Activated T-cell treated with anti-CD3 and anti-CD28 coated beads, Interleukin-2, amount 50 U/mL, for 24 hours (primary cell): ENCODE data around the gene NDUFA6.
"Not testable (repeated sequence)": the region's sequence is repeated elsewhere in the genome, so short reads cannot be mapped to it uniquely, and the experiment has no call there.

Source experiments
- DNase-seq: peaks from one replicate; pipeline ENCODE4 v3.0.0-alpha.2; 2020
- H3K27ac Mint-ChIP-seq: 2 replicates; pipeline ENCODE4 v1.8.0; 2020; ENCODE audit warnings: mild to moderate bottlenecking, mixed read lengths
- H3K27me3 Mint-ChIP-seq: 2 replicates; pipeline ENCODE4 v1.8.0; 2020; ENCODE audit warnings: mixed read lengths
- H3K36me3 Mint-ChIP-seq: 2 replicates; pipeline ENCODE4 v1.8.0; 2020; ENCODE audit warnings: low read depth, mixed read lengths
- H3K4me1 Mint-ChIP-seq: 2 replicates; pipeline ENCODE4 v1.8.0; 2020; ENCODE audit warnings: low read depth, mixed read lengths
- H3K4me3 Mint-ChIP-seq: 2 replicates; pipeline ENCODE4 v1.8.0; 2020; ENCODE audit warnings: mild to moderate bottlenecking, moderate library complexity, mixed read lengths
- H3K9me3 Mint-ChIP-seq: 2 replicates; pipeline ENCODE4 v1.8.0; 2020; ENCODE audit warnings: mixed read lengths

NDUFA6 gene

DNA sequence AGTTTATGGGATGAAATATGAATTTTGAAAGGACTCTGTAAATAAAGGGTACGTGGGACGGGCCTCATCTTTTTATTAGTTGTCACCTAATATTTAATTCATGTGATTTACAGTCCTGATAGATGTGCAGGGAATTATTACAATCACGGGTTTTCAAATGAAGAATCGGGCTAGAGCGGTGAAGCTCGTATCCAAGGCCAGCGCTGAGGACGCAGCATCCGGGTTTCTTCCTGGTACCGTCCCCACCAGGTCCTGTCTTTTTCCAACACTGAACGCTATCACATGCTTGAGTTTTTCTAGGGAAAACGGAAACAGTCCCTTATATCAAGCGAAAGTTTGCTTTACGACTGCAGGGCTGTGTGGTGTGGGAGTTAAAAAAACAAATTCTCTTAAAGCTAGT is 10.3 kb downstream of the NDUFA6 start:
- H3K9me3 Mint-ChIP-seq: no peaks in the 10 kb centered on the region
- no peak for DNase-seq

DNA sequence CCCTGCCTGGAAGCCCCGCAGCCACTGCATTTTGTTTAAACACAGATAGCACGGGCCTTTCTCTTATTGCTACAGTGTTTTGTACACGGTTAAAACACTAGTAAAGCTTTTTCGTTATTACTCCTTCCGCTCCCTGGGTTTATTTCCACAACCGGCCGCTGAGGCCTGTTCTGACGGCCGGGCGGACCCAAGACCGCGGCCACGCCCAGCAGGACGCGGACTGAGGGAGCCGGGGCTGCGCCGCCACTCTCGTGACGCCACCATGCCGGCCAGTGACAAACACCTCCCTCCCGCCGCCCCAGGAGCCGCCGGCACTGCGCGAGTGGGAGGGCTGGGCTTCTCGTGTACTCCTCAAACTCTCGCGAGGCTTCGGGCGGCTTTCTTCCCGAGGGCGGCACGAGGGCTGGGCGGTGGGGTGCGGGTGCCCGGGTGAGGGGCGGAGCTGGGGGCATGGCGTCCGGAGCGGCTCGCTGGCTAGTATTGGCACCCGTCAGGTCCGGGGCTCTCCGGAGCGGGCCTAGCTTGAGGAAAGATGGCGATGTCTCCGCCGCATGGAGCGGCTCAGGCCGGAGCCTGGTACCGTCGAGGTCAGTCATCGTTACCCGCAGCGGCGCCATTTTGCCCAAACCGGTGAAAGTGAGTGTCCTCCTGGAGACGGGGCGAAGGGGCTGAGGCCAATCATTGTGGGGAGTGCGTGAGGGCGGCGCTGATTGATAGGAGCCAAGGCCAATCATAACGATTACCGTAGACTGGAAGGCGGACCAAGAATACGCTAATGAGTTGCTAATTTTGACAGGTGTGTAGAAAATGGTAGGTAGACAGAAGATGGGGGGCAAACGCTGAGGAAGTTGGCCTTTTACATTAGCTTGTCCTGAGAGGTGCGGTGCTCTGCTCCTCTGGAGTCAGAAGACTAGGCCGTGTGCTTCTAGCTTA is 11.0 kb downstream of the NDUFA6 start, which contains the start of gene SMDT1:
TSS of gene SMDT1 (plus strand) at position 382 of the 933 bp plus-strand sequence. CDS start at position 451, 69 bp downstream.
- H3K27me3 Mint-ChIP-seq: no peaks in the 10 kb centered on the region
- H3K36me3 Mint-ChIP-seq: peaks cover 41% of the 10 kb centered on the region
- peaks cover 46% of the 10 kb centered on the region for H3K4me1 Mint-ChIP-seq
- H3K4me3 Mint-ChIP-seq: peak within 1 kb of the TSS; percentile 96
- no peaks in the 10 kb centered on the region for H3K9me3 Mint-ChIP-seq
- DNase-seq: peak; percentile 98
- peak within 1 kb of the TSS; percentile 99 for H3K27ac Mint-ChIP-seq

More for the DNA sequence above, 10.3 kb downstream of the NDUFA6 start:
- H3K27ac Mint-ChIP-seq: peak overlapping the region; percentile 99
- H3K4me3 Mint-ChIP-seq: peak overlapping the region; percentile 96
- no peaks in the 10 kb centered on the region for H3K27me3 Mint-ChIP-seq
- H3K36me3 Mint-ChIP-seq: peaks cover 48% of the 10 kb centered on the region
- H3K4me1 Mint-ChIP-seq: peaks cover 41% of the 10 kb centered on the region

DNA sequence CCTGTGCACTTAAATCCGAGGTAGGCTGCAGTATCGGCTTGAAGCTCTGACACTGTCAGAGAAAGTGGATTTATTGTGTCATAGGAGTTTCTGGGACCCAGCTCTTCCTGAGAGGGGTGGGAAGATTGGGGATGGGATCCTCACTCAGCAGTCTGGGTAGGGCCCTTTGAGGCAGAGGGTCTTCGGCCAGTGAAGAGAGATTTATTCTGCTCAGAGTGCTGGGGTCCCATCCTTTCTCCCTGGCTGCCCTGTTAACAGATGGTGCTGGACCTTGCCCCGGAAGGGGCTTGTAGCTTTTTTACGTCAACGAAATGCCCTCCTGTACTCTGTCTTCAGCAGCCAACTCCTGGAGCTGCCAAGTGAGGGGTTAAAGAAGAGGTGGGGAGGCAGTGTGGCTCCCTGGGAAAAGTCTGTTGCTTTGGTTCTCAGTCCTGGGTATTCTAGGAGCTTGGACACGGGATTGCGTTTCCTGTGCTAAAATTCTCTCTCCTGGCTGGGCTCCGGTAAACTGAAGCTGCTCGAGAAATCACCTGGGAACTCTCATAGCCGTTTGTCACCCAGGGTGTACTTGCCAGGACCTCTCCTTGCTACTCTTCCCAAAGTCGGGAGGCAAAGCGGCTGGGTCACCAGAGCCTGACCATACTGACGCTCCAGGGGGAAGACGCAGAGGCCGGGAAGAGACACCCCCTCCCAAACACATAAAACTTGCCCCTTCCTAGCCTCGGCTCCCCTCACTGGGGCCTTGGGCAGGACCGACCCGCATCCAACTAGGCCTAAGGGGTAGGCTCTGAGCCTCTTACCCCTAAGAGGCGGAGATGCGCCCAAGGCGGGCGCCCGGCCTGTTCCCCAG is 11.9 kb downstream of the NDUFA6 start:
- peak overlapping the region; percentile 99 for H3K27ac Mint-ChIP-seq
- no peak for DNase-seq
- peaks cover 44% of the 10 kb centered on the region for H3K4me1 Mint-ChIP-seq
- no peaks in the 10 kb centered on the region for H3K9me3 Mint-ChIP-seq
- no peaks in the 10 kb centered on the region for H3K27me3 Mint-ChIP-seq
- peaks cover 32% of the 10 kb centered on the region for H3K36me3 Mint-ChIP-seq
- peak overlapping the region; percentile 96 for H3K4me3 Mint-ChIP-seq

DNA sequence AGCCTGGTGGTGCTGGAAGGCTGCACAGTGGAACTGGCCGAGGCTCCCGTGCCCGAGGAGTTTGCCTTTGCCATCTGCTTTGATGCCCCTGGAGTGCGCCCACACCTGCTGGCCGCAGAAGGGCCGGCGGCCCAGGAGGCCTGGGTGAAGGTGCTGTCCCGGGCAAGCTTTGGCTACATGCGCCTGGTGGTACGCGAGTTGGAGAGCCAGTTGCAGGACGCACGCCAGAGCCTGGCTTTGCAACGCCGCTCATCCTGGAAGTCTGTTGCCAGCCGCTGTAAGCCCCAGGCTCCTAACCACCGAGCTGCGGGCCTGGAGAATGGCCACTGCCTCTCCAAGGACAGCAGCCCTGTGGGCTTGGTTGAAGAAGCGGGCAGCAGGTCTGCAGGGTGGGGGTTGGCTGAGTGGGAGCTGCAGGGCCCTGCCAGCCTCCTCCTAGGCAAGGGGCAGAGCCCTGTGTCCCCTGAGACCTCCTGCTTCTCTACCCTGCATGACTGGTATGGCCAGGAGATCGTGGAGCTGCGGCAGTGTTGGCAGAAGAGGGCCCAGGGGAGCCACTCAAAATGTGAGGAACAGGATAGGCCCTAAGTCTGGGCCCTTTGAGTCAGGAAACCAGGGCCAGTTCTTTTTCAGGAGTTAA is 13.0 kb downstream of the NDUFA6 start:
- Mint-ChIP-seq H3K4me1 (peaks cover 50% of the 10 kb centered on the region), H3K4me3 (no peak overlapping the region)

DNA sequence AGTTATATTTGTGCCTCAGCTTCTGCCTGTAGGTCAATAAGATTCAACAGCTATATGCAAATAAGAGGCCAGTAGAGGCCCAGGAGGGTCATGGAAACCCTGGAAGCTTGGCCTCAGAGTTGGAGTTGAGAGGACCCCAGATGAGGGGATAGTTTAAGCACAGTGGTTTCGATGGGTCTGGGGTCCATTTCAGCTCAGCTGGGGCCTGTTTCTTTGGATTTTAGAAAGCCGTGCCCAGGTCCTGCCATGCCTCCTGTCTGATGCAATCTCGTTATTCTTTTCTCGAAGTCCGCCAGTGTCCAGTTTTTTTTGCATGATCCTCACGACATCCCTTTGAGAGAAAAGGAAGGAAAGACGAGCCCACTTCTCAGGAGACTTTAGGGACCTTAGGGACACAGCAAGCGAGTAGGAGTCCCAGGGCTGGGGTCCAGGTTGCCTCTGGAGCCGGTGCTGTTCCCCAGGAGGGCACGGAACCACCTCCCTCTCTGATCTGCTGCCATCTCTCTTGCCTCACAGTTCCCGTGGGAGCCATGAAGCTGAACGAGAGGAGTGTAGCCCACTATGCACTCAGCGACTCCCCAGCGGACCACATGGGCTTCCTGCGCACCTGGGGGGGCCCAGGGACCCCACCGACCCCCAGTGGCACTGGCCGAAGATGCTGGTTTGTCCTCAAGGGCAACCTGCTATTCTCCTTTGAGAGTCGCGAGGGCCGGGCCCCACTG is 13.6 kb downstream of the NDUFA6 start:
- no peaks in the 10 kb centered on the region for H3K9me3 Mint-ChIP-seq
- peaks cover 15% of the 10 kb centered on the region for H3K36me3 Mint-ChIP-seq
- H3K27ac Mint-ChIP-seq: no peak overlapping the region
- peak; percentile 25 for DNase-seq
- no peak overlapping the region for H3K4me3 Mint-ChIP-seq
- no peaks in the 10 kb centered on the region for H3K27me3 Mint-ChIP-seq
- peaks cover 46% of the 10 kb centered on the region for H3K4me1 Mint-ChIP-seq

More for the DNA sequence above, 13.0 kb downstream of the NDUFA6 start:
- no peak overlapping the region for H3K27ac Mint-ChIP-seq
- H3K9me3 Mint-ChIP-seq: no peaks in the 10 kb centered on the region
- H3K27me3 Mint-ChIP-seq: no peaks in the 10 kb centered on the region
- no peak for DNase-seq
- peaks cover 22% of the 10 kb centered on the region for H3K36me3 Mint-ChIP-seq

DNA sequence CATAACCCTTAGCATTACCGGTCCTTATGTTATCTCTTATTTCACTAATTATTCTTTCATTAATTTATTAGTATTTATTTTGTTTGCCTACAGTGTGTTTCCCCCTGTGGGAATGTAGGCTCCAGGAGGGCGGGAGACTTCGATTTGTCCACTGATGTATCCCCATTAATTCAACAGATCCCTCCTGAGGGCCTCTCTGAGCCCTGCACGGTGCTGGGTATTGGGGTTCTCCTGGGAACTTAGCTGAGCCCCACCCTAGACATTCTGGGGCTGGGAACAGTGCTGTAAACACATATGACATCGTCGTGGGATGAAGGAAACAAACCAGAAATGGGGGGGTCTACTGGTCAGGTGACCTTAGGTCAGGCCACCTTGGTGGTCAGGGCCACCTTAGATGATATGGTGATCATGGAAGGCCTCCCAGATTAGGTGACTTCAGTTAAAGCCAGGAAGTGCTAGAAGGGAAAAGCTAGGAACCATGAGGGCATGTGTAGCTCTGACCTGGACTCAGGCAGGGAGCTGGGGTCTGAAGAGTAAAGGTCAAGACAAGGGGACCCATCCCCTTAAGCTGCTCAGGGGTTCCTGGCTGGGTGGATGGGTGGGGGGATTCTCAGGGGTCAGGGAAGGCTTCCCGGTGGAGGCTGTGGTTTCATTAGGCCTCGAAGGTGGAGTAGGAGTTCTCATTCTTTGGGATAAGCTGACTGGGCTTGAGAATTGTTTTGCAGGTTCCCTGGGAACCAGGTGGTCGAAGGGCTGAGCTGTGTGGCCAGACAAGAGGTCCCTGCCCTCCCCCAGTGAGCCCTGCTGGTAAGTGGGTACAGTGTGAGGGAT is 15.5 kb downstream of the NDUFA6 start:
- Mint-ChIP-seq H3K27me3 (no peaks in the 10 kb centered on the region), H3K4me3 (peak overlapping the region; percentile 38), H3K27ac (peak overlapping the region; percentile 76), H3K36me3 (peaks cover 8% of the 10 kb centered on the region), H3K9me3 (no peaks in the 10 kb centered on the region), H3K4me1 (peaks cover 47% of the 10 kb centered on the region)
- no peak for DNase-seq

DNA sequence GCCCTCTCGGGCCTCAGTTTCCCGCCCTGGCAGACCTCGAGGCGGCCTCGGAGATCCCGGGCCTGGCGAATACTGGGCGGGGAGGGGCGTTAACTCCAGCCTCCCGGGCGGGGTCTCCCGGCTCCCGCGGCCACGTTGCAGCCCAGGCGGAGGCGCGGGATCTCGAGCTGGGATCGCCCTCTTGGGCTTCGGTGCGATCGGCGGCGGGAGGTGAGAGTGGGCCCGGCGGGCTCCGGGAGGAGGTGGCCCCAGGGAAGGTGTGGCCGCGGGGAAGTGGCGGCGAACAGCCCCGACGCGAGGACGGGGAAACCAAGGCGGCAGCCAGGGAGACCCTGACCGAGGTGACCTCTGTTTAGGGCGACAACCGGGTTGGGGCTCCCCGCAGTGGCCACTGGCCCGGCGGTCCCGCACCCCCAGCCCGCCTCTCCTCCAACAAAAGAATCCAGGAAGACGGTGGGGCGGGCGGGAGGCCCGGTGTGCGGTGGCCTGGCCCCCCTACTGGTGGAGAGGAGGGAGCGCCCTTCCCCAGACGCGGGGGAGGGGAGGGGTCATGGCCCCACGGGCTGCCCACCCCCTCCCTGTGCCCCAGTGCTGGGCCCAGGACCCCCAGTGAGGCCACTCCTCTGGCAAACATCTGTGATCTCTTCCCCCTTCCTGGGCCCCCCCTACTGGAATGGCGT is 16.3 kb downstream of the NDUFA6 start, which contains the start of gene PHETA2:
TSS of gene PHETA2 (plus strand) at position 117 of the 680 bp plus-strand sequence. CDS start 3,046 bp downstream, outside the sequence.
- peak within 1 kb of the TSS; percentile 67 for H3K4me3 Mint-ChIP-seq
- peak; percentile 75 for DNase-seq
- H3K4me1 Mint-ChIP-seq: peaks cover 50% of the 10 kb centered on the region
- peaks cover 4% of the 10 kb centered on the region for H3K36me3 Mint-ChIP-seq
- H3K27me3 Mint-ChIP-seq: no peaks in the 10 kb centered on the region
- H3K9me3 Mint-ChIP-seq: no peaks in the 10 kb centered on the region
- H3K27ac Mint-ChIP-seq: peak within 1 kb of the TSS; percentile 82

DNA sequence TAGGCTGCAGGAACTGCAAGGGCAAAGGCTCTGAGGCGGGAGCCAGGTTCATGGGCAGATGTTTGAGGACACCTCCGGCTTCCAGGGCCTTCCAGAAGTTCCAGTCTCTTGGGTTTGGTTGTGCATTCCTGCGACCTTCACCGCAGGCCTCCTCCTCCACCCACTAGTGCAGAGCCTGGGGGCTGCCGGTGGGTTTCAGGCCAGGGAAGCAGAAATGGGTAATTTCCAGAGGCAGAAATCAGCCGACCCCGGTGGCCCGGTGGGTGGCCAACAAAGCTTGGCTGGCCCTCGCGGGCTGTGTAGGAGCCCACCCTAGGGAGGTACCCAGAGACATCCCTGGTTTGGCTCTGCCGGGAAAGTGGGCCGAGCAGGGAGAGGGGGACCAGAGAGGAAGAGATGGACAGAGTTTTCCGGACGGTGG is 16.9 kb downstream of the NDUFA6 start:
- Mint-ChIP-seq H3K9me3 (no peaks in the 10 kb centered on the region), H3K36me3 (peaks cover 6% of the 10 kb centered on the region), H3K27me3 (no peaks in the 10 kb centered on the region), H3K4me3 (peak overlapping the region; percentile 67), H3K4me1 (peaks cover 47% of the 10 kb centered on the region), H3K27ac (peak overlapping the region; percentile 82)
- DNase-seq: no peak

DNA sequence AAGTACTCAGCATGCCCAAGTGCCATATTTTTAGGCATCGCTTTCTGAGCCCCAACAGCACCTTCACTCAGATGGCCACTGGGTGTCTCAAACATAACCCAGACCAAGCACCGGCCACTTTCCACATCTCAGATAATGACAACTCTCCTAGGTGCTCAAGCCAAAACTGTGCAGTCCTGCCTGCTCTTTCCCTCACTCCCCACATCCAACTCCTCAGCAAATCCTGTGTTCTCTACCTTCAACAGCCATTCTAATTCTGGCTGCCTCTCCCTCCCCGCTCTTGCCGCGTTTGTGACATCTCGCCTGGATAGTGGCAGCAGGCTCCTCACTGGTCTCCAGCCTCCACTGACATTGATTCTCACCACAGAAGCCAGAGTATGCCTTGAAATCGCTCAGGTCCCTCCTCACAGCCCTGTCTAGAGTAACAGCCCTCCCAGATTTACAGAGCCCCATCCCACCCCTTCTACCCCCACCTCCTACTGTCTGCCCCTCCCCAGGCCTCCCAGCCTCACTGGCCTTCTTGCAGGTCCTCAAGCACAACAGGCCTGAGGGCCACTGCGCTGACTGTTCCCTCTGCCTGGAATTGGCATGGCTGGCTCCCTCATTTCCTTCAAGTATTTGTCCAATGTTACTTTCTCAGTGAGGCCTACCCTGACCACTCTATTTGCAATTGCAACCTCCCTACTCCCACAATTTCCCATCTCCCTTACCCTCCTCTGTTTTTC is 17.8 kb downstream of the NDUFA6 start:
- Mint-ChIP-seq H3K4me1 (peaks cover 45% of the 10 kb centered on the region), H3K27ac (no peak overlapping the region), H3K4me3 (peak overlapping the region; percentile 67), H3K36me3 (peaks cover 13% of the 10 kb centered on the region), H3K27me3 (no peaks in the 10 kb centered on the region), H3K9me3 (no peaks in the 10 kb centered on the region)
- no peak for DNase-seq

DNA sequence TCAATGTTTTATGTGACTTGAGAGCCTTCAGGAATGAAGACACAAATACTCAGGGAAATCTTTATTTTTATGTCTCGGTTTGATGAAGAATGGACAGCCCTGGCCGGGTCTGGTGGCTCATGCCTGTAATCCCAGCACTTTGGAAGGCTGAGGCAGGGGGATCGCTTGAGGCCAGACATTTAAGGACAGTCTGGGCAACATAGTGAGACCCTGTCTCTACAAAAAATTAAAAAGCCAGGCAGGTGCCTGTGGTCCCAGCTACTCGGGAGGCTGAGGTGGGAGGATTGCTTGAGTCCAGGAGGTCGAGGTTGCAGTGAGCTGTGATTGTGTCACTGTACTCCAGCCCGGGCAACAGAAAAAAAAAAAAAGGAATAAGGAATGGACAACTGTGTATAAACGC is 19.1 kb downstream of the NDUFA6 start:
- peaks cover 45% of the 10 kb centered on the region for H3K4me1 Mint-ChIP-seq
- DNase-seq, H3K27me3 Mint-ChIP-seq, H3K9me3 Mint-ChIP-seq: not testable (repeated sequence)
- peaks cover 26% of the 10 kb centered on the region for H3K36me3 Mint-ChIP-seq
- H3K27ac Mint-ChIP-seq: peak overlapping the region; percentile 90
- peak overlapping the region; percentile 85 for H3K4me3 Mint-ChIP-seq

DNA sequence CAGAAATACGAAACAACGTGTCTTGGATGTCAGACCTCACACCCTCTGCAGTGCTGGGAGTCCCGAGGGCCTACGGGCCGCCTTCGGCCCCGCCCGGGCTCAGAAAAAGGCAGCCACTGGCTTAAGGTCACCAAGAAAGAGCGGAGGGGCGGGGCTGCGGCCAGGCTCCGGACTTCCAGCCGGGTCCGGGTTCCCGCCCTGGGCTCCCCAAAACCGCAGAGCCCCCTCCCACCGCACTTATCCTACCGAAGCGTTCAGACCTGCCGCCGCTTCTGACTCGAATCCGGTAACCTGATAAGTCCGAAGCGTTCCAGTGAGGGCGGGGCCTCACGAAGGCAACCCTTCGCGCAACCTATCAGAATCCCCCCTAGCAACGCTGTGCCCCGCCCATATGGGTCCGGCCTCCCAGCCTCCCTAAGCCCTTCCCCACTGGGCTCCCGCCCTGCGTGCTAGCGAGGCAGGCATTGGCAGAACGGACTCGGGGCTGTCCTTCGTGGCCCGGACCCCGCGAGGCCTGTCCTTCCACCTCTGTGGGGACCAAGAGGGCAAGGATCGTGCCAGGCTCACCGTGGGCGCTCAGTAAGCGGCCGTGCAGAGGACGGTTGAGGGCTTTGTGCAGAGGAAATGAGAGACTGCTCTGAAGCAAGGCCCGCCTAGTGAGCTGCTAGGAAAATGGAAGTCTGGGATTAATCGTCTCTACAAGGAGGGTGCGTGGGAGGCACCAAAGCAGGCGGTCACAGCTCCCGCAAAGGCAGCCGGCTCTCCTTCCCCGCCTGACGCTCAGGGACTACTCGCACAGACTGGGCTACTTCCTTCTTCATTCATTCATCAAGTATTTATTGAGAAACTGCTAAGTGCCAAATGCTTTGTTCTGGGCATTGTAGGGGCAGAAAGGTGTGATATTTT is 19.8 kb downstream of the NDUFA6 start, which contains the start of gene NAGA:
TSS of gene NAGA (minus strand) at position 296 of the 906 bp plus-strand sequence. CDS start 515 bp downstream, outside the sequence.
- Mint-ChIP-seq H3K4me1 (peaks cover 45% of the 10 kb centered on the region), H3K9me3 (no peaks in the 10 kb centered on the region), H3K27me3 (no peaks in the 10 kb centered on the region), H3K36me3 (peaks cover 31% of the 10 kb centered on the region), H3K27ac (peak within 1 kb of the TSS; percentile 90), H3K4me3 (peak within 1 kb of the TSS; percentile 85)
- peak; percentile 90 for DNase-seq
